ENCODE results near the gene DNAH9.
A peak's percentile ranks its signal among the peaks of the same experiment; 100 is the strongest.

- TF ChIP-seq CTCF (IDR thresholded peaks at IDR 0.05 in 4 of 5, conservative IDR thresholded peaks at IDR 0.05 in 1 of 5) (peak; percentile 28 to 55 (median 35)), POLR2A (IDR thresholded peaks at IDR 0.05) (no peak)
Measured at GRCh38 chr17:11986942-11987329, 388.7 kb downstream of the DNAH9 start.

Data from gastrocnemius medialis (tissue), 4 donors.